Measurements from ENCODE around the gene SMC4. TPM values are rescaled to one million over a fixed set of nuclear protein-coding genes. Genes with fewer than 3 reads are reported as not detected.
"Not testable (repeated sequence)": the region's sequence is repeated elsewhere in the genome, so short reads cannot be mapped to it uniquely, and the experiment has no call there.

SMC4 gene
- total RNA-seq, result 100 to 1,000 TPM; 176 to 216 TPM

- peak within 1 kb of the TSS; percentile 96 for H3K27ac Mint-ChIP-seq
- DNase-seq (peak; percentile 98), ATAC-seq (peak; percentile 93)
- peaks cover 35% of the 10 kb centered on the region for H3K4me1 Mint-ChIP-seq
- H3K27me3 Mint-ChIP-seq, result peaks cover 7% of the 10 kb centered on the region
- H3K9me3 Mint-ChIP-seq (ENCODE audit: low read depth), result no peaks in the 10 kb centered on the region
- POLR2A ChIA-PET, result interaction anchor here (0.7 to 1.4 kb wide), 4 partner anchors 11 to 174 kb away, joined by 3 to 24 read pairs (median 8); partner anchors contain the start of gene TRIM59
- H3K36me3 Mint-ChIP-seq (ENCODE audit: low read depth), result peaks cover 38% of the 10 kb centered on the region
- H3K4me3 Mint-ChIP-seq, result peak within 1 kb of the TSS; percentile 91
- CTCF ChIA-PET, result interaction anchor here (1.7 kb wide), 1 partner anchor 14 kb away, joined by 7 read pairs; no protein-coding TSS in a partner anchor
- intact Hi-C loops (cut with DNase I, micrococcal nuclease), result loop anchor here (1.0 to 5.0 kb wide), 7 partner anchors 50 to 1597 kb away; partner anchors contain the start of genes KPNA4 (in 2 of the 2), TRIM59 (in 2 of the 2), C3orf80 (in 1 of the 2) and MFSD1 (in 1 of the 2)
Observed at GRCh38 chr3:160399125-160400029, at the start of gene SMC4, which contains the start of gene IFT80. Gene SMC4, plus strand, starts transcription at chr3:160399650. Its CDS starts 1,177 bp downstream, at chr3:160400827. Gene IFT80, minus strand, starts transcription at chr3:160399225. Its CDS starts 14,625 bp downstream, at chr3:160384600.

GRCh38 chr3:160355826-160356225, 43.6 kb upstream of the SMC4 start:
- H3K36me3 Mint-ChIP-seq (ENCODE audit: low read depth), result peaks cover 26% of the 10 kb centered on the region
- ChIA-PET CTCF (interaction anchor here (1.0 kb wide), 1 partner anchor 16 kb away, joined by 4 read pairs; no protein-coding TSS in a partner anchor), POLR2A (no interaction called here)
- no peaks in the 10 kb centered on the region for H3K27me3 Mint-ChIP-seq
- no peak overlapping the region for H3K4me3 Mint-ChIP-seq
- no peaks in the 10 kb centered on the region for H3K9me3 Mint-ChIP-seq (ENCODE audit: low read depth)
- no peak overlapping the region for H3K27ac Mint-ChIP-seq
- no peaks in the 10 kb centered on the region for H3K4me1 Mint-ChIP-seq
- ATAC-seq, result no peak
- intact Hi-C loops (cut with DNase I, micrococcal nuclease), result no loop called here
- DNase-seq, result no peak

DNA sequence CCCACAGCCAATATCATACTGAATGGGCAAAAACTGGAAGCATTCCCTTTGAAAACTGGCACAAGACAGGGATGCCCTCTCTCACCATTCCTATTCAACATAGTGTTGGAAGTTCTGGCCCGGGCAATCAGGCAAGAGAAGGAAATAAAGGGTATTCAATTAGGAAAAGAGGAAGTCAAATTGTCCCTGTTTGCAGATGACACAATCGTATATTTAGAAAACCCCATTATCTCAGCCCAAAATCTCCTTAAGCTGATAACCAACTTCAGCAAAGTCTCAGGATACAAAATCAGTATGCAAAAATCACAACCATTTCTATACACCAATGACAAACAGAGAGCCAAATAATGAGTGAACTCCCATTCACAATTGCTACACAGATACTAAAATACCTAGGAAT, 36.6 kb upstream of the SMC4 start:
- intact Hi-C loops (cut with DNase I, micrococcal nuclease); POLR2A ChIA-PET; H3K4me1 Mint-ChIP-seq; H3K27me3 Mint-ChIP-seq; CTCF ChIA-PET; H3K9me3 Mint-ChIP-seq (ENCODE audit: low read depth); H3K27ac Mint-ChIP-seq; ATAC-seq; H3K4me3 Mint-ChIP-seq; DNase-seq: not testable (repeated sequence)
- H3K36me3 Mint-ChIP-seq (ENCODE audit: low read depth), result peaks cover 46% of the 10 kb centered on the region

- no peaks in the 10 kb centered on the region for H3K27me3 Mint-ChIP-seq
- ChIA-PET CTCF (no interaction called here), POLR2A (no interaction called here)
- H3K27ac Mint-ChIP-seq, result no peak overlapping the region
- no peak for ATAC-seq
- DNase-seq, result no peak
- intact Hi-C loops (cut with DNase I, micrococcal nuclease), result no loop called here
- peaks cover 15% of the 10 kb centered on the region for H3K4me1 Mint-ChIP-seq
- H3K9me3 Mint-ChIP-seq (ENCODE audit: low read depth), result no peaks in the 10 kb centered on the region
- no peak overlapping the region for H3K4me3 Mint-ChIP-seq
- peaks cover 36% of the 10 kb centered on the region for H3K36me3 Mint-ChIP-seq (ENCODE audit: low read depth)
Observed at GRCh38 chr3:160365869-160366522, 33.5 kb upstream of the SMC4 start.

DNA sequence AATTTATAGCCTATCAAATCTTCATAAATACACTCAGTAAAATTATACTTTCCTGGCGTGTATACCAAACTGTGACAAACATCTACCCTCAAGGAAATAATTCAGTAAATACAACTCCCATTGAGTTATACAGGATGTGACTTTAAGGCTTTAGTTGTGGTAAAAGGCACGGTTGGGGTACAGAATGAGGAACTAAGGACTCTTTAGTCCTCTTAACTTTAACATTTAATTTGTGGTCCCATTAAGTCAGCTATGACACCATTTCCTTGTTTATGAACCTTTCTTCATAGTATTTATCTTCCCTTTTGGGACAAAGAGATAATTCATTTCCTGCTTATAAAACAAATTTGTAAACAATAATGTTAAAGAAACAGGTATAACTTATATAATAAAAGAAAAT, 30.6 kb upstream of the SMC4 start:
- H3K36me3 Mint-ChIP-seq (ENCODE audit: low read depth), result peaks cover 23% of the 10 kb centered on the region
- intact Hi-C loops (cut with DNase I, micrococcal nuclease), result no loop called here
- H3K27ac Mint-ChIP-seq, result no peak overlapping the region
- no peaks in the 10 kb centered on the region for H3K27me3 Mint-ChIP-seq
- peaks cover 19% of the 10 kb centered on the region for H3K4me1 Mint-ChIP-seq
- ChIA-PET CTCF (interaction anchor here (1.0 kb wide), 1 partner anchor 81 kb away, joined by 3 read pairs; the partner anchor contains the start of gene TRIM59), POLR2A (no interaction called here)
- H3K4me3 Mint-ChIP-seq, result no peak overlapping the region
- H3K9me3 Mint-ChIP-seq (ENCODE audit: low read depth), result no peaks in the 10 kb centered on the region
- DNase-seq (no peak), ATAC-seq (no peak)

DNA sequence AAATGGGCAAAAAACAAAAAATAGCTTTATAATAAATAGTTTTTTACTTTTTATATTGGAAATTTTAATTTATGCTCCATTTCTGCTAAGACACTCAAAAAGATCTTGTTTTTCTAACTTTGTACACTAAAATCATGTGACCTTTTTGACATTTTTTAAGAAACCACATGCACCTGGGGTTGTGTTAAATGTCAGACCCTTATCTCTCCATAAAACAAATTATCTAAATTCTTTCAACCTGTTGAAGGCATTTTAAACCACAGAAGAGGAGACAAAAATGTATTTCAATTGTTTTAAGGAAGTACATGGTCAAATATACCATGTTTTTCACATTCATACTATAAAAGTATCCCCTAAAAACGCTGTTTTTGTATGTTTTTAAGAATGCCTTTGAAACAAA, 29.7 kb upstream of the SMC4 start:
- POLR2A ChIA-PET, result no interaction called here

DNA sequence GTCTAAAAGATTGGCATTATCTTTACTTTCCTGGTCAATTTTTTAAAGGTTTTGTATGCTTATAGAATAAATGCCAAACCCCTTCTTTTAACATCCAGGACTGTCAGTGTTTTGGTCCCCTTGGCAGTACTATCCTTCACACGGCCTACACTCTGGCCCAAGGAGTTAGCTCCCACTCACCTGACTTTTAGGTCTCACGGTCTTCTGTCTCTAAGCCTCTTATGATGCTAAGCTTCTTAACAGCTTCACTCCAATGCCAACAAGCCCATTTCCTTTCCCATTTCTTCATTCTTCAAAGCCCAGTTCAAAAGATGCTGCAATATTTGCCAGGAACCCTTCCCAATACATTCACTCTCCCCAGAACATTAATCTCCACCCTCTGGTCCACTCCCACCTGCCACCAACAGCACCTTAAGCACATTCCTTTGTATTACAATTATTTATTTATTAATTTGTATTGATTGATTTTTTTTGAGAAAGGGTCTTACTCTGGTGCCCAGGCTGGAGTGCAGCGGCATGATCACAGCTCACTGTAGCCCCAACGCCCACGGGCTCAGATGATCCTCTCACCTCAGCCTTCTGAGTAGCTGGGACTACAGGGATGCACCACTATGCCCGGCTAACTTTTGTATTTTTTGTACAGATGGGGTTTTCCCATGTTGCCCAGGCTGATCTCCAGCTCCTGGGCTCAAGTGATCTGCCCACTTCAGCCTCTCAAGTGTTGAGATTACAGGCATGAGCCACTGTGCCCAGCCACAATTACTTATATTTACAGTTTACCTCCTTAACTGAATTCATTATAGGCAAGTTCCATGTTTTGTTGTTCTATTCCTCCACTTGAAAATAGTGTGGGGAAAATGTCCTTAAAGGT, 28.2 kb upstream of the SMC4 start:
- ChIA-PET CTCF (interaction anchor here (0.7 to 1.4 kb wide), 3 partner anchors 14 to 155 kb away, joined by 3 read pairs; no protein-coding TSS in a partner anchor), POLR2A (no interaction called here)
- ATAC-seq, result no peak
- no peaks in the 10 kb centered on the region for H3K9me3 Mint-ChIP-seq (ENCODE audit: low read depth)
- H3K27ac Mint-ChIP-seq, result no peak overlapping the region
- H3K4me3 Mint-ChIP-seq, result no peak overlapping the region
- intact Hi-C loops (cut with DNase I, micrococcal nuclease), result no loop called here
- no peaks in the 10 kb centered on the region for H3K27me3 Mint-ChIP-seq
- DNase-seq, result no peak
- peaks cover 22% of the 10 kb centered on the region for H3K36me3 Mint-ChIP-seq (ENCODE audit: low read depth)
- H3K4me1 Mint-ChIP-seq, result peaks cover 19% of the 10 kb centered on the region

More for the DNA sequence above, 29.7 kb upstream of the SMC4 start:
- Mint-ChIP-seq H3K36me3 (ENCODE audit: low read depth) (peaks cover 24% of the 10 kb centered on the region), H3K4me1 (peaks cover 19% of the 10 kb centered on the region), H3K4me3 (no peak overlapping the region), H3K27ac (no peak overlapping the region), H3K9me3 (ENCODE audit: low read depth) (no peaks in the 10 kb centered on the region), H3K27me3 (no peaks in the 10 kb centered on the region)
- no peak for DNase-seq
- CTCF ChIA-PET, result interaction anchor here (1.0 to 1.4 kb wide), 3 partner anchors 11 to 154 kb away, joined by 3 to 5 read pairs (median 3); partner anchors contain the start of gene TRIM59
- no peak for ATAC-seq
- intact Hi-C loops (cut with DNase I, micrococcal nuclease), result no loop called here

DNA sequence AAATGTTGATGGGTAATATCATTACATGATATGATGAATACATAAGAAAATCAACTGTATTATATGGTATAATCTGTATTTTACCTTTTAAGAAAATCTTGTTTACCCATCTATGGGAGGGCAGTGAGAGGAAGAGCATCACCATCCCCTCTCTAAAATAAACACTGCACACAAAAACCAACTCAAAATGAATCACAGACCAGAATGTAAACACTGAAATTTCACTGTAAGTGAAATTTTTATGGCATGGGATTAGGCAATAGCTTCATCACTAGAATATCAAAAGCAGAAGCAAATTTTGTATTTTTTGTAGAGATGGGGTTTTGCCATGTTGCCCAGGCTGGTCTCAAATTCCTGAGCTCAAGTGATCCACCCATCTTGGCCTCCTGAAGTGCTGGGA, 26.7 kb upstream of the SMC4 start:
- ATAC-seq (no peak), DNase-seq (no peak)
- no peaks in the 10 kb centered on the region for H3K9me3 Mint-ChIP-seq (ENCODE audit: low read depth)
- ChIA-PET POLR2A (no interaction called here), CTCF (no interaction called here)
- no peaks in the 10 kb centered on the region for H3K27me3 Mint-ChIP-seq
- intact Hi-C loops (cut with DNase I, micrococcal nuclease), result no loop called here
- no peak overlapping the region for H3K27ac Mint-ChIP-seq
- peaks cover 19% of the 10 kb centered on the region for H3K36me3 Mint-ChIP-seq (ENCODE audit: low read depth)
- no peak overlapping the region for H3K4me3 Mint-ChIP-seq
- peaks cover 19% of the 10 kb centered on the region for H3K4me1 Mint-ChIP-seq

DNA sequence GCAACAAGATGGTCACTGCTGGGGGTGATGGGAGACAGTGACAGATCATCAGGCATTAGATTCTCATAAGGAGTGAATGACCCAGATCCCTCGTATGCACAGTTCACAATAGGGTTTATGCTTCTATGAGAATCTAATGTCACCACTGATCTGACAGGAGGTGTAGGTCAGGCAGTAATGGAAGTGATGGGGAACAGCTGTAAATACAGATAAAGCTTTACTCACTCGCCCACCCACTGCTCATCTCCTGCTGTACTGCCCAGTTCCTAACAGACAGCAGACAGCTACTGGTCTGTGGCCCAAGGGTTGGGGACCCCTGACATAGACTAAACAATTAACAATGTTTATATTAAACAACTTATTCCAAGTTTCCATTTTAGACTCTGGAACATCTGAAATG, 25.8 kb upstream of the SMC4 start:
- intact Hi-C loops (cut with DNase I, micrococcal nuclease), result no loop called here
- ChIA-PET POLR2A (no interaction called here), CTCF (interaction anchor here (0.7 to 0.8 kb wide), 2 partner anchors 63 to 91 kb away, joined by 3 read pairs; no protein-coding TSS in a partner anchor)
- no peak for DNase-seq
- peaks cover 19% of the 10 kb centered on the region for H3K36me3 Mint-ChIP-seq (ENCODE audit: low read depth)
- no peaks in the 10 kb centered on the region for H3K27me3 Mint-ChIP-seq
- H3K4me3 Mint-ChIP-seq, result no peak overlapping the region
- H3K4me1 Mint-ChIP-seq, result peaks cover 19% of the 10 kb centered on the region
- H3K9me3 Mint-ChIP-seq (ENCODE audit: low read depth), result no peaks in the 10 kb centered on the region
- ATAC-seq, result no peak
- H3K27ac Mint-ChIP-seq, result no peak overlapping the region

DNA sequence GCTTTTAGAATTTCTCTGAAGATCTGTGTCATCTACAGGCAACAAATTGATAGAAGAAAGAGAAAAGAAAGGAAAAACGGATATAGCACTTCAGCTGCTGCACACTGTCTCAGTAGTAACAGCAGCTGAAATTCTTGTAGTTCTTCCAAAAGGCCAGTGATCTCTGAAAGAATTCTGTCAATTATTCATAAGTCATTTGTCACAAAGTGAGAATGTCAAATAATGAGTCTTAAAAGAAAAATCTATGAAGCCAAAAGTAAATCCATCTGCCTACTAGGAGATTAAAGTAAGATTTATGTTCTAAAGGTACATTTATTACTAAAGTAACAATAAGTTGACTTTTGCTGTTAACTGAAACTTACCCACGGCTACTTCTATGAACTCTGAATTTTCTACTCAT, 25.0 kb upstream of the SMC4 start:
- CTCF ChIA-PET, result interaction anchor here (0.7 kb wide), 1 partner anchor 602 kb away, joined by 4 read pairs; no protein-coding TSS in a partner anchor
- Mint-ChIP-seq H3K27me3 (no peaks in the 10 kb centered on the region), H3K27ac (no peak overlapping the region), H3K4me1 (peaks cover 19% of the 10 kb centered on the region), H3K4me3 (no peak overlapping the region), H3K9me3 (ENCODE audit: low read depth) (no peaks in the 10 kb centered on the region), H3K36me3 (ENCODE audit: low read depth) (peaks cover 19% of the 10 kb centered on the region)
- no peak for ATAC-seq
- intact Hi-C loops (cut with DNase I, micrococcal nuclease), result no loop called here
- POLR2A ChIA-PET, result no interaction called here
- DNase-seq, result no peak

GRCh38 chr3:160374925-160375324, 24.5 kb upstream of the SMC4 start:
- no peak overlapping the region for H3K27ac Mint-ChIP-seq
- ATAC-seq (no peak), DNase-seq (no peak)
- intact Hi-C loops (cut with DNase I, micrococcal nuclease), result no loop called here
- no peak overlapping the region for H3K4me3 Mint-ChIP-seq
- no peaks in the 10 kb centered on the region for H3K9me3 Mint-ChIP-seq (ENCODE audit: low read depth)
- peaks cover 19% of the 10 kb centered on the region for H3K36me3 Mint-ChIP-seq (ENCODE audit: low read depth)
- POLR2A ChIA-PET, result no interaction called here
- CTCF ChIA-PET, result interaction anchor here (0.7 kb wide), 1 partner anchor 603 kb away, joined by 4 read pairs; no protein-coding TSS in a partner anchor
- peaks cover 16% of the 10 kb centered on the region for H3K4me1 Mint-ChIP-seq
- no peaks in the 10 kb centered on the region for H3K27me3 Mint-ChIP-seq

All from activated CD4-positive, alpha-beta T cell treated with anti-CD3 and anti-CD28 coated beads for 36 hours (primary cell).